Activated CD8-positive, alpha-beta memory T cell treated with anti-CD3 and anti-CD28 coated beads, Interleukin-2, amount 50 U/mL, for 4 hours (primary cell): ENCODE data around the gene PCDHA5.
"Not testable (repeated sequence)": the region's sequence is repeated elsewhere in the genome, so short reads cannot be mapped to it uniquely, and the experiment has no call there.

Source experiments
- DNase-seq: peaks from one replicate; pipeline ENCODE4 v3.0.0-alpha.2; 2020

The PCDHA5 gene

DNA sequence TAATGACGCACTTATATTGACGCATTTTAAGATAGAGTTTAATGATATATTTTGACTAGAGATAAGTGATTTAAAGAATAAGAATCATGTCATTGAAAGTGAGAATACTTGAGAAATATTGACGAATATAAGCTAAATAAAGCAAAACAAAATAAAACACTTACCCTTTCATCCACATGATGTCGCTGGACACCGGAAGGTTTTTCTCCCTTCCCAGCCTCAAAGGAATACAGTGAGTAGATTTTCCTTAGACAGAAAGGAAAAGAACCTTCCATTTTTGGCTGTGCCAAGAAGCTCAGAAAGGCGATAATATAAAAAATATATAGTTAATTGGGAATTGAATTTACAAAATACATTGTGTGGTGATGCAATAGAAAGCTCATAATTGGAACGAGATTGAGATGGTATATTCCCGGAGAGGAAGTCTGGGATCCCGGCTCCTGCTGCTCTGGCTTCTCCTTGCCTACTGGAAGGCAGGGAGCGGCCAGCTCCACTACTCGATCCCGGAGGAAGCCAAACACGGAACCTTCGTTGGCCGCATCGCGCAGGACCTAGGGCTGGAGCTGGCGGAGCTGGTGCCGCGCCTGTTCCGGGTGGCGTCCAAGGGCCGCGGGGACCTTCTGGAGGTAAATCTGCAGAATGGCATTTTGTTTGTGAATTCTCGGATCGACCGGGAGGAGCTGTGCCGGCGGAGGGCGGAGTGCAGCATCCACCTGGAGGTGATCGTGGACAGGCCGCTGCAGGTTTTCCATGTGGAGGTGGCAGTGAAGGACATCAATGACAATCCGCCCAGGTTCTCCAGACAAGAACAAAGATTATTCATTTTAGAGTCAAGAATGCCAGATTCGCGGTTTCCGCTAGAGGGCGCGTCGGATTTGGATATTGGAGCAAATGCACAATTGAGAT is at the start of gene PCDHA5:
Gene PCDHA5 (plus strand): TSS at position 239 of the 906 bp plus-strand sequence.
- DNase-seq: no peak

- no peak for DNase-seq
Measured at GRCh38 chr5:140780512-140780911, 40.9 kb upstream of the PCDHA5 start.

- DNase-seq: no peak
Measured at GRCh38 chr5:140785905-140786686, 35.3 kb upstream of the PCDHA5 start, which contains the start of gene PCDHA1. PCDHA1 (plus strand) TSS chr5:140786140.

- DNase-seq: not testable (repeated sequence)
Measured at GRCh38 chr5:140787422-140787821, 34.0 kb upstream of the PCDHA5 start.

DNA sequence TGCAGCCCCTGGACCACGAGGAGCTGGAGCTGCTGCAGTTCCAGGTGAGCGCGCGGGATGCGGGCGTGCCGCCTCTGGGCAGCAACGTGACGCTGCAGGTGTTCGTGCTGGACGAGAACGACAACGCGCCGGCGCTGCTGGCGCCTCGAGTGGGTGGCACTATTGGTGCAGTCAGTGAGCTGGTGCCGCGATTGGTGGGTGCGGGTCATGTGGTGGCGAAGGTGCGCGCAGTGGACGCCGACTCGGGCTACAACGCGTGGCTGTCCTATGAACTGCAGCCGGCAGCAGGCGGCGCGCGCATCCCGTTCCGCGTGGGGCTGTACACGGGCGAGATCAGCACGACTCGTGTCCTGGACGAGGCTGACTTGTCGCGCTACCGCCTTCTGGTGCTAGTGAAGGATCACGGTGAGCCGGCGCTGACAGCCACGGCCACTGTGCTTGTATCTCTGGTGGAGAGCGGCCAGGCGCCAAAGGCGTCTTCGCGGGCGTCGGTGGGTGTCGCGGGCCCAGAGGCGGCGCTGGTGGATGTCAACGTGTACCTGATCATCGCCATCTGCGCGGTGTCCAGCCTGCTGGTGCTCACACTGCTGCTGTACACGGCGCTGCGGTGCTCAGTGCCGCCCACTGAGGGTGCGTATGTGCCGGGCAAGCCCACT is 33.4 kb upstream of the PCDHA5 start:
- DNase-seq: not testable (repeated sequence)

DNA sequence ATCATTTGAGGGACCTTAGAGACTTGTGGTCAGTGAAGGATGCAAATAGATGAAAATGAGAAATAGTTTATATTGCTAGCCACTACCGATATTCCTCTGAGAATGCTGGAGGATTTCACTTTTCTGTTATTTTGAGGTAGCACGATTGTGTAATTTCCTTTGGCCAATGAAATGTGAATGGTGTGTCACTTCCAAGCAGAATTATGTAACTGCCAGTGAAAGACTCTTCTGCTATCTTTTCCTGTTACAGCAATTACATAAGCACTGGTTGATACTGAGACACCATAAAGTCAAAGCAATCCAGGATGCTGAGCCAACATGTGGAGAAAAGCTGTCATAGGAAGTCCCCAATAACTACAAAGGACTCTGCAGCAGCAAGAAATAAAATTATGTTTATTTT is 30.3 kb upstream of the PCDHA5 start:
- no peak for DNase-seq

GRCh38 chr5:140794595-140795258 is 26.7 kb upstream of the PCDHA5 start, which contains the start of gene PCDHA2:
PCDHA2 (plus strand) TSS chr5:140794852.
- DNase-seq: no peak

- no peak for DNase-seq
Measured at GRCh38 chr5:140795259-140795641, 26.2 kb upstream of the PCDHA5 start.

- DNase-seq: not testable (repeated sequence)
Measured at GRCh38 chr5:140796072-140796717, 25.2 kb upstream of the PCDHA5 start.

GRCh38 chr5:140796718-140797095 is 24.7 kb upstream of the PCDHA5 start:
- DNase-seq: no peak

DNA sequence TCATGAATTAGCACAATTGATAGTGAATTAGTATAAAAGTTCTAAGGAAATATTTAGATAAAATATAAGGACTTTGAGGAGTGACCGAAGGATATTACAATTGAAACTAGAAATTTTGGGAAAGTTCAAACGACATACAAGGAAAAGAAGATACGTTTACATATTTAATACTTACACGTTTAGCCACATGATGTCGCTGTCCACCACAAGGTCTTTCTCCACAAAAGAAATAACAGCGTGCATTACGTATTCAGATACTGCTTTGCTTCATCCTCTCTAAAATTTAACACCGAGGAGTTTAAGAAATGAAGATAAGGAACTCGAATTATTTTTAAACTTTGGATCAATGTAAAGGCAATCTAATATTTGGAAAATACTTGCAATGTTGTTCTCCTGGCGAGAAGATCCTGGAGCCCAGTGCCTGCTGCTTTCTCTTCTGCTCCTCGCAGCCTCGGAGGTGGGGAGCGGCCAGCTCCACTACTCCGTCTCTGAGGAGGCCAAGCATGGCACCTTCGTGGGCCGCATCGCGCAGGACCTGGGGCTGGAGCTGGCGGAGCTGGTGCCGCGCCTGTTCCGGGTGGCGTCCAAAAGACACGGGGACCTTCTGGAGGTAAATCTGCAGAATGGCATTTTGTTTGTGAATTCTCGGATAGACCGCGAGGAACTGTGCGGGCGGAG is 20.5 kb upstream of the PCDHA5 start, which contains the start of gene PCDHA3:
Gene PCDHA3 (plus strand): TSS at position 242 of the 678 bp plus-strand sequence.
- no peak for DNase-seq

DNA sequence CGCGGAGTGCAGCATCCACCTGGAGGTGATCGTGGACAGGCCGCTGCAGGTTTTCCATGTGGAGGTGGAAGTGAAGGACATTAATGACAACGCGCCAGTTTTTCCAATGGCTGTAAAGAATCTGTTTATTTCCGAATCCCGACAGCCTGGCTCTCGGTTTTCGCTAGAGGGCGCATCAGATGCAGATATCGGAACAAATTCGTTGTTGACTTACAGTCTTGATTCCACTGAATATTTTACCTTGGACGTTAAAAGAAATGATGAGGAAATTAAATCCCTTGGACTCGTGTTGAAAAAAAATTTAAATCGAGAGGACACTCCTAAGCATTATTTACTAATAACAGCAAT is 19.9 kb upstream of the PCDHA5 start:
- no peak for DNase-seq

- DNase-seq: not testable (repeated sequence)
Measured at GRCh38 chr5:140802381-140802780, 19.0 kb upstream of the PCDHA5 start.

GRCh38 chr5:140802781-140803271 is 18.6 kb upstream of the PCDHA5 start:
- DNase-seq: no peak

DNA sequence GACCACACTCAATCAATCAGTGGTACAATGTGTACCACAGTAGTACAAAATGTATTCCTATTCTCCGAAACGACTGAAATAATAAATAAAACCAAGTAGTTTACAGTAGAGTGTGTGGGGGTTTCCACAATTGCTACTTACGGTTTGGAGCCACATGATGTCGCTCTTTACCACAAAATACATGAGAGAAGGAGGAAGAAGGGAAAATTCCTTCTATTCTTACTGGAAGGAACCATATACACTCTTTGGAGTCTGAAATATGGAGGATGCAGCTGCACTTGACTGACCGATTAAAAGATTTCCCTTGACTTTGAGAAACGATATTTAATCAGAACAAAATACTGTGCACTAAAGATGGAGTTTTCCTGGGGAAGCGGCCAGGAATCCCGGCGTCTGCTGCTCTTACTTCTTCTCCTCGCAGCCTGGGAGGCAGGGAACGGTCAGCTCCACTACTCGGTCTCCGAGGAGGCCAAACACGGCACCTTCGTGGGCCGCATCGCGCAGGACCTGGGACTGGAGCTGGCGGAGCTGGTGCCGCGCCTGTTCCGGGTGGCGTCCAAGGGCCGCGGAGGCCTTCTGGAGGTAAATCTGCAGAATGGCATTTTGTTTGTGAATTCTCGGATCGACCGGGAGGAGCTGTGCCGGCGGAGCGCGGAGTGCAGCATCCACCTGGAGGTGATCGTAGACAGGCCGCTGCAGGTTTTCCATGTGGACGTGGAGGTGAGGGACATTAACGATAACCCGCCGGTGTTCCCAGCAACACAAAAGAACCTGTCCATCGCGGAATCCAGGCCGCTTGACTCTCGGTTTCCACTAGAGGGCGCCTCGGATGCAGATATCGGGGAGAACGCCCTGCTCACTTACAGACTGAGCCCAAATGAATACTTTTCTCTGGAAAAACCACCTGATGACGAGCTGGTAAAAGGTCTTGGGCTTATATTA is 14.3 kb upstream of the PCDHA5 start, which contains the start of gene PCDHA4:
Gene PCDHA4 (plus strand): TSS at position 235 of the 942 bp plus-strand sequence.
- DNase-seq: no peak

- not testable (repeated sequence) for DNase-seq
Measured at GRCh38 chr5:140808241-140808888, 13.0 kb upstream of the PCDHA5 start.

DNA sequence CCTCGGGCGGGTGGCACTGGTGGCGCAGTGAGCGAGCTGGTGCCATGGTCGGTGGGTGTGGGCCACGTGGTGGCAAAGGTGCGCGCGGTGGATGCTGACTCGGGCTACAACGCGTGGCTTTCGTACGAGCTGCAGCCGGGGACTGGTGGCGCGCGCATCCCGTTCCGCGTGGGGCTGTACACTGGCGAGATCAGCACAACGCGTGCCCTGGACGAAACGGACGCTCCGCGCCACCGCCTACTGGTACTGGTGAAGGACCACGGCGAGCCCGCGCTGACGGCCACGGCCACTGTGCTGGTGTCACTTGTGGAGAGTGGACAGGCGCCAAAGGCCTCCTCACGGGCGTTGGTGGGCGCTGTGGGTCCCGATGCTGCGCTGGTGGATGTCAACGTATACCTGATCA is 12.5 kb upstream of the PCDHA5 start:
- no peak for DNase-seq

DNA sequence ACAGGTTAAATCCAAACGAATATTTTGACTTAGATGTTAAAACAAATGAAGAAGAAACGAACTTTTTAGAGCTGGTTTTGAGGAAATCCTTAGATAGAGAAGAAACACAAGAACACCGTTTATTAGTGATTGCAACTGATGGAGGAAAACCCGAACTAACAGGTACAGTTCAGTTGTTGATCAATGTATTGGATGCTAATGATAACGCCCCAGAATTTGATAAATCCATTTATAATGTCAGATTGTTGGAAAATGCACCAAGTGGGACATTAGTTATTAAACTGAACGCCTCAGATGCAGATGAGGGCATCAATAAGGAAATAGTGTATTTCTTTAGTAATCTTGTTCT is 842 bp downstream of the PCDHA5 start:
- DNase-seq: no peak

- DNase-seq: not testable (repeated sequence)
Measured at GRCh38 chr5:140822969-140823368, 1.6 kb downstream of the PCDHA5 start.

DNA sequence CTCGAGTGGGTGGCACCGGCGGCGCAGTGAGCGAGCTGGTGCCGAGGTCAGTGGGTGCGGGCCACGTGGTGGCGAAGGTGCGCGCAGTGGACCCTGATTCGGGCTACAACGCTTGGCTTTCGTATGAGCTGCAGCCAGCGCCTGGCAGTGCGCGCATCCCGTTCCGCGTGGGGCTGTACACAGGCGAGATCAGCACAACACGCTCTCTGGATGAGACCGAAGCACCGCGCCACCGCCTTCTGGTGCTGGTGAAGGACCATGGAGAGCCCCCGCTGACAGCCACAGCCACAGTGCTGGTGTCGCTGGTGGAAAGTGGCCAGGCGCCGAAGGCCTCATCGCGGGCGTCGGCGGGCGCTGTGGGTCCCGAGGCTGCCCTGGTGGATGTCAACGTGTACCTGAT is 2.1 kb downstream of the PCDHA5 start:
- DNase-seq: no peak
